ENCODE measurements around the gene MYO10.

Gene MYO10

DNA sequence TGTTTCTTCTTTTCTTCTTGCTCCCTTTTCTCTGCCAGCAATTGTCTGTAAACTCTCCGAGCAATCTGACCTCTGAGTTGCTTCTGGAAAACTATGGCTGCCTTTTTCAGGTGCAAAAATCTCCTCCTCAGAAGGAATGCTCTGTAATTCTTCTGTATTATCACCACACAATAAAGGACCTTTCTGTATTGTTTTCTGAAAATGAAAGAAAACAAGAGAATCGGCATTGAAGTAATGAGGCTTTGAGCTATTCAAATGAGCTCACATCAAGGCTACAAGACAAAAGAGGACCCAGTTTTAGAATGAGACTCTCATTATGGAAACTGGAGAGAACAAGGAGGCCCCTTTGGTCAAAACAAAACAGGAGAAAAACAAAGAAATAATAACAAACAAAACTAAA is 233.1 kb downstream of the MYO10 start:
- DNase-seq (ENCODE audit: low read depth, low spot score): no peak
- TF ChIP-seq, protein P1, sequence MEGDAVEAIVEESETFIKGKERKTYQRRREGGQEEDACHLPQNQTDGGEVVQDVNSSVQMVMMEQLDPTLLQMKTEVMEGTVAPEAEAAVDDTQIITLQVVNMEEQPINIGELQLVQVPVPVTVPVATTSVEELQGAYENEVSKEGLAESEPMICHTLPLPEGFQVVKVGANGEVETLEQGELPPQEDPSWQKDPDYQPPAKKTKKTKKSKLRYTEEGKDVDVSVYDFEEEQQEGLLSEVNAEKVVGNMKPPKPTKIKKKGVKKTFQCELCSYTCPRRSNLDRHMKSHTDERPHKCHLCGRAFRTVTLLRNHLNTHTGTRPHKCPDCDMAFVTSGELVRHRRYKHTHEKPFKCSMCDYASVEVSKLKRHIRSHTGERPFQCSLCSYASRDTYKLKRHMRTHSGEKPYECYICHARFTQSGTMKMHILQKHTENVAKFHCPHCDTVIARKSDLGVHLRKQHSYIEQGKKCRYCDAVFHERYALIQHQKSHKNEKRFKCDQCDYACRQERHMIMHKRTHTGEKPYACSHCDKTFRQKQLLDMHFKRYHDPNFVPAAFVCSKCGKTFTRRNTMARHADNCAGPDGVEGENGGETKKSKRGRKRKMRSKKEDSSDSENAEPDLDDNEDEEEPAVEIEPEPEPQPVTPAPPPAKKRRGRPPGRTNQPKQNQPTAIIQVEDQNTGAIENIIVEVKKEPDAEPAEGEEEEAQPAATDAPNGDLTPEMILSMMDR (IDR thresholded peaks at IDR 0.05; ENCODE audit: low read depth, low read length): no peak
- in situ Hi-C loops (cut with HindIII; ENCODE audit: low sequenced_read_pairs): no loop called here
- H3K4me3 ChIP-seq (ENCODE audit: low read depth, low read length): no peak overlapping the region

DNA sequence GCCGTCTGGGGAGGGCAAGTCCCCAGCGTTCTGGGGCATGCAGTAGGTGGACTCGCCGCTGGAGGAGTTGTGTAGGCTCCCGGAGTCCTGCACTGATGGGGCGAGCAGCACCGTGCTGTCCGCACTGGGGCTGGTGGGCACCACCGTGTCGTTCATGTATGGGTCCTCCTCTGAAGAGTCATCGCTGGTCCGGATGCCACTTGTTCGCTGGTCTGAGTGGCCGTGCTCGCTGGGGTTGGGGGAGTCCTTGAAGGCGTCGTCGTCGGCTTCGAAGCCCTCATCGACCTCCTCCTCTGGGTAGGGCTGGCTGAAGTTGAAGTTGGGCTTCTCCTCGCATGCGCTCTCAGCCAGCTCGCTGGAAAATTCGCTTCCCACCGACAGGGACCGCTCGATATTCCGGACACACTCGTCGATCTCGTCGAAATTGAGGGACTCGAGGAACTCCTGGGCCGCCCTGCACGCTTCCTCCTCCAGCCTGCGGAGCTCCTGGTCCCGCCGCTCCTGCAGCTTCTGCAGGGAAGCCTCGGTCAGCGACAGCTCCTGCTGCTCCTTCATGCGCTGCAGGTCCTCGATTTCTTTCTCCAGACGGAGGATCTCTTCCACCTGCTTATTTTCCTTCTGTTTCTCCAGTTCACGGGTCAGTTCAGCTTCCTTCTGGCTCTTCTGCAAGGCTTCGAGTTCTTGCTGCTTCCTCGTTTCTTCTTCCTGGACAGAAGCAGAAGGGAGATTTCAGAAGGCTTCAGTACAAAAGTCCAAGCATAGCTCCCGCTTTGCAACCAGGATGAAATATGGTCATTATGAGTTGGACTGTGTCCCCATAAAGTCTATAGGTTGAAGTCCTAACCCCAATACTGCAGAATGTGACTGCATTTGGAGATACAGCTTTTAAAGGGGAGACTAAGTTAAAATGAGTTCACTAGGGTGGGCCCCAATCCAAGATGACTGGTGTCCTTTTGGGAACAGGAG is 234.7 kb downstream of the MYO10 start:
- DNase-seq (ENCODE audit: low read depth, low spot score): no peak
- TF ChIP-seq, protein P1 (IDR thresholded peaks at IDR 0.05; ENCODE audit: low read depth, low read length): no peak
- no peak overlapping the region for H3K4me3 ChIP-seq (ENCODE audit: low read depth, low read length)
- in situ Hi-C loops (cut with HindIII; ENCODE audit: low sequenced_read_pairs): no loop called here

DNA sequence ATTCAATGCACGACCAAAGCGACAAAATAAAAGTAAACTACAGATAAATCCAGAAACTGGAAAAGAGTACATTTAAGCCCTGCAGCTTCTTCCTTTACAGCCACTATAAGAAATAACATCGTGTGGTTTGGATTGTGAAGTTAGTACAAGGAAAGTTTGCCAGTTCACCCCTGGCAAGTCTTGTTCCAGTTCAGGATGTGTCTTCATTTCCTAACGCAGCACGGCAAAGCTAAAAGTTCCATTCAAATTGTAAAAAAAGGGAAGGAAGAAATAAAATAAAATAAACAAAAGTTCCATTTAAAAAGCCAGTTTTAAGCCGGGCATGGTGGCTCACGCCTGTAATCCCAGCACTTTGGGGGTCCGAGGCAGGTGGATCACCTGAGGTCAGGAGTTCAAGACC is 236.0 kb downstream of the MYO10 start:
- in situ Hi-C loops (cut with HindIII; ENCODE audit: low sequenced_read_pairs): no loop called here

DNA sequence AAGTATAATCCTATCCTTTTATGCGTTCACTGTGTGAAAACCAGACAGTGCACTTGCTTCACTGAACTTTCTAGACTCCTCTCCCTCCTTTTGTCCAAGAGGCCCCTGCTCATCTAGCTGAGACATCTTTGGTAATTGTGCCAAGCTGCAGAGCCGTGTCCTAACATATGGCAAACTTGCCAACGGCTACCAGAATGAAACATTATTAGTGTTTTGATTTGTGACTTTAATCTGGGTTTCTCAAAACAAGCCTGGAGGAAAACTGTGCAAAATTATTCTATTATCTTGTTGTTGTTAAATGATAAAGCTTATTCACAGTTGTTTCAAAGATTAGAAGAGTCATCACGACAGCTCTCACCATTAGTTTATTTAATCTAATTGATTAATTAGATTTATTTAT is 240.3 kb downstream of the MYO10 start:
- H3K4me3 ChIP-seq (ENCODE audit: low read depth, low read length): no peak overlapping the region
- TF ChIP-seq, protein P1 (IDR thresholded peaks at IDR 0.05; ENCODE audit: low read depth, low read length): no peak
- no peak for DNase-seq (ENCODE audit: low read depth, low spot score)
- in situ Hi-C loops (cut with HindIII; ENCODE audit: low sequenced_read_pairs): no loop called here

More for the DNA sequence above, 236.0 kb downstream of the MYO10 start:
- no peak for DNase-seq (ENCODE audit: low read depth, low spot score)
- TF ChIP-seq, protein P1 (IDR thresholded peaks at IDR 0.05; ENCODE audit: low read depth, low read length): no peak
- H3K4me3 ChIP-seq (ENCODE audit: low read depth, low read length): no peak overlapping the region

DNA sequence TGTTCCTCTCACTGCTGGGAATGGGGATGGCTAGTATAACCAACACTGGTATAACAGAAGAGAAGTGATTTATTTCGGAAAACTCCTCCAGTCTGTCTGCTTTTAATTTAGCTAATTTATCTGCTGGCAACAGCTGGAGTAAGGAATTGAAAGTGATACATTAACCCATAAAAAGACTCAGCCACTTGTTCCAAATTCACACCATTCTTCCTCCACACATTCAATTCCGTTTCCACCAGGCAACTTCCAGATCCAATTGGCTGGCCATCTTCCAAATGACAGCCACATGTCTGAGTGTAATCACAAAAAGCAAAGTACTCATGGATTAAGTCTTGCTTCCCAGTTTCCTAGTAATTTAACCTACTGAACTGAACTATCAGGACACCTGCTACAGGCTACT is 242.2 kb downstream of the MYO10 start:
- TF ChIP-seq, protein P1 (IDR thresholded peaks at IDR 0.05; ENCODE audit: low read depth, low read length): no peak
- H3K4me3 ChIP-seq (ENCODE audit: low read depth, low read length): no peak overlapping the region
- in situ Hi-C loops (cut with HindIII; ENCODE audit: low sequenced_read_pairs): no loop called here
- DNase-seq (ENCODE audit: low read depth, low spot score): no peak

DNA sequence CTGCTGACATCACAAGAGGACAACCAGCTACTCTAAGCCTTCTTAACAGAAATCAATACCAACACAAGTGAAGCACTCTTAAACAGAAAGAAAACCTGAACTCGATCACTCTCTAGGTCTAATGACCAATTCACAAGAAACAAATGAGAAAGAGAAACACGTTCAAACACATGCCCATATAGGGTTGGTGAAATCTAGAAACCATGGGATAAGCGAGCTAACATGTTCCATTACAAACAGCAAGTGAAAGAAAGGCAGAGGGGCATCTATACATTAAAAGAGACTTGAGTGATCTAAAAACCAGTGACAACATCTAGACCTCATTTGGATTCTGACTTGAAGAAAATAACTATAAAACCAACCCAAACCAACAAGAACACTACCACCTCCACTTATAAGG is 244.4 kb downstream of the MYO10 start:
- in situ Hi-C loops (cut with HindIII; ENCODE audit: low sequenced_read_pairs): no loop called here
- DNase-seq (ENCODE audit: low read depth, low spot score): no peak
- TF ChIP-seq, protein P1 (IDR thresholded peaks at IDR 0.05; ENCODE audit: low read depth, low read length): no peak
- no peak overlapping the region for H3K4me3 ChIP-seq (ENCODE audit: low read depth, low read length)
